H4 (cell line): ENCODE measurements around the gene CIAPIN1. TPM values are rescaled to one million over a fixed set of nuclear protein-coding genes. Genes with fewer than 3 reads are reported as not detected.
A peak's percentile ranks its signal among the peaks of the same experiment; 100 is the strongest.
"Not testable (repeated sequence)": the region's sequence is repeated elsewhere in the genome, so short reads cannot be mapped to it uniquely, and the experiment has no call there.

Source experiments
- DNase-seq: peaks from one replicate; pipeline ENCODE4 v3.0.0-alpha.2; 2015; ENCODE audit warnings: low spot score
- total RNA-seq: library from RNA; depleted of rRNA; stranded (reverse); fragments of >200 nt; shearing (Covaris generic); gene quantifications from 2 replicates; pipeline ENCODE4 v1.2.3, GENCODE V29; 2014

Gene CIAPIN1
- total RNA-seq, 1 experiment from 2014 or later, result 88.4 TPM

- not testable (repeated sequence) for DNase-seq
Observed at GRCh38 chr16:57440551-57440950, 6.6 kb downstream of the CIAPIN1 start.

GRCh38 chr16:57439947-57440346 lies 7.2 kb downstream of the CIAPIN1 start:
- not testable (repeated sequence) for DNase-seq

- no peak for DNase-seq
Observed at GRCh38 chr16:57435838-57436237, 11.3 kb downstream of the CIAPIN1 start.

- no peak for DNase-seq
Observed at GRCh38 chr16:57434003-57434402, 13.2 kb downstream of the CIAPIN1 start.

GRCh38 chr16:57432989-57433388 lies 14.2 kb downstream of the CIAPIN1 start:
- DNase-seq, result no peak

GRCh38 chr16:57432505-57432904 lies 14.7 kb downstream of the CIAPIN1 start:
- DNase-seq, result no peak

GRCh38 chr16:57430955-57431354 lies 16.2 kb downstream of the CIAPIN1 start:
- no peak for DNase-seq

- no peak for DNase-seq
Observed at GRCh38 chr16:57427824-57428223, 19.4 kb downstream of the CIAPIN1 start.

GRCh38 chr16:57427307-57427706 lies 19.9 kb downstream of the CIAPIN1 start:
- DNase-seq, result no peak

GRCh38 chr16:57426356-57426755 lies 20.8 kb downstream of the CIAPIN1 start:
- no peak for DNase-seq

- no peak for DNase-seq
Observed at GRCh38 chr16:57424583-57424982, 22.6 kb downstream of the CIAPIN1 start.

- DNase-seq, result no peak
Observed at GRCh38 chr16:57423152-57423551, 24.0 kb downstream of the CIAPIN1 start.

- DNase-seq, result peak; percentile 71
Observed at GRCh38 chr16:57422026-57422944, 24.9 kb downstream of the CIAPIN1 start.

- DNase-seq, result no peak
Observed at GRCh38 chr16:57419506-57419905, 27.7 kb downstream of the CIAPIN1 start.

- no peak for DNase-seq
Observed at GRCh38 chr16:57416084-57416483, 31.1 kb downstream of the CIAPIN1 start.

- no peak for DNase-seq
Observed at GRCh38 chr16:57413733-57414132, 33.5 kb downstream of the CIAPIN1 start.

- no peak for DNase-seq
Observed at GRCh38 chr16:57413301-57413730, 33.9 kb downstream of the CIAPIN1 start.

GRCh38 chr16:57412584-57412983 lies 34.6 kb downstream of the CIAPIN1 start:
- DNase-seq, result no peak

GRCh38 chr16:57411362-57411976 lies 35.7 kb downstream of the CIAPIN1 start:
- DNase-seq, result no peak

- no peak for DNase-seq
Observed at GRCh38 chr16:57409870-57410587, 37.2 kb downstream of the CIAPIN1 start.

GRCh38 chr16:57409065-57409464 lies 38.1 kb downstream of the CIAPIN1 start:
- no peak for DNase-seq
